ENCODE data around the gene DNAH5. TPM values are rescaled to one million over a fixed set of nuclear protein-coding genes. Genes with fewer than 3 reads are reported as not detected.
"Not testable (repeated sequence)": the region's sequence is repeated elsewhere in the genome, so short reads cannot be mapped to it uniquely, and the experiment has no call there.

Gene DNAH5
- total RNA-seq, 1 donor, result 0.36 TPM

DNA sequence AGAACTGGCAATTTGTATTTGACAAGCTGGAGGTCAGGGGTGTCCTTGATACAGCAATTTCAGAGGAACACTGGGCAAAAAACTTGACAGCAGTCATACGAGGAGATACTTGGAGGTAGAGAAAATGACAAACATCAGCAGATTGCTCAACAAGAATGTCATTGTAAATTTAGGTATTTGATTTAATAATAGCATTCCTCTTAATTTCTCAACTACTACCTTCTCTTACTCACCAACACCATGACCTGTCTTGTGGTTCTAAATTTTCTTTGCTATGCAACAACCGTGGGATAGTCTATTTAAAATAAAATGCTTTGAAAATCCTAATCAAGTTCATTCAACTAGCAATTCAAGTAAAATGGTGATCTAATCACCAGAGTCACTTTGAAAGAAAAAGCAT, 128.4 kb downstream of the DNAH5 start:
- H3K36me3 ChIP-seq (ENCODE audit: insufficient read depth, low read length), result no peaks in the 10 kb centered on the region
- no peaks in the 10 kb centered on the region for H4K20me1 ChIP-seq (ENCODE audit: insufficient read depth, low read length)
- no peak overlapping the region for H3K4me2 ChIP-seq (ENCODE audit: insufficient read depth, low read length)
- H3K4me1 ChIP-seq (ENCODE audit: insufficient read depth, low read length), result no peaks in the 10 kb centered on the region
- no peaks in the 10 kb centered on the region for H3K9me3 ChIP-seq (ENCODE audit: low read depth, low read length)
- H3K27me3 ChIP-seq (ENCODE audit: insufficient read depth, low read length), result no peaks in the 10 kb centered on the region
- no peak overlapping the region for H3K4me3 ChIP-seq (ENCODE audit: insufficient read depth, low read length)
- H3K27ac ChIP-seq (ENCODE audit: low read depth, low read length), result no peak overlapping the region
- no peak for DNase-seq (ENCODE audit: insufficient read length, low spot score, missing footprints)
- TF ChIP-seq, protein P1, sequence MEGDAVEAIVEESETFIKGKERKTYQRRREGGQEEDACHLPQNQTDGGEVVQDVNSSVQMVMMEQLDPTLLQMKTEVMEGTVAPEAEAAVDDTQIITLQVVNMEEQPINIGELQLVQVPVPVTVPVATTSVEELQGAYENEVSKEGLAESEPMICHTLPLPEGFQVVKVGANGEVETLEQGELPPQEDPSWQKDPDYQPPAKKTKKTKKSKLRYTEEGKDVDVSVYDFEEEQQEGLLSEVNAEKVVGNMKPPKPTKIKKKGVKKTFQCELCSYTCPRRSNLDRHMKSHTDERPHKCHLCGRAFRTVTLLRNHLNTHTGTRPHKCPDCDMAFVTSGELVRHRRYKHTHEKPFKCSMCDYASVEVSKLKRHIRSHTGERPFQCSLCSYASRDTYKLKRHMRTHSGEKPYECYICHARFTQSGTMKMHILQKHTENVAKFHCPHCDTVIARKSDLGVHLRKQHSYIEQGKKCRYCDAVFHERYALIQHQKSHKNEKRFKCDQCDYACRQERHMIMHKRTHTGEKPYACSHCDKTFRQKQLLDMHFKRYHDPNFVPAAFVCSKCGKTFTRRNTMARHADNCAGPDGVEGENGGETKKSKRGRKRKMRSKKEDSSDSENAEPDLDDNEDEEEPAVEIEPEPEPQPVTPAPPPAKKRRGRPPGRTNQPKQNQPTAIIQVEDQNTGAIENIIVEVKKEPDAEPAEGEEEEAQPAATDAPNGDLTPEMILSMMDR (IDR thresholded peaks at IDR 0.05; ENCODE audit: extremely low read depth, low read depth, low read length), result no peak
- no peak overlapping the region for H2AFZ ChIP-seq (ENCODE audit: low read length)
- no peaks in the 10 kb centered on the region for H3K79me2 ChIP-seq (ENCODE audit: insufficient read depth, low read length)

DNA sequence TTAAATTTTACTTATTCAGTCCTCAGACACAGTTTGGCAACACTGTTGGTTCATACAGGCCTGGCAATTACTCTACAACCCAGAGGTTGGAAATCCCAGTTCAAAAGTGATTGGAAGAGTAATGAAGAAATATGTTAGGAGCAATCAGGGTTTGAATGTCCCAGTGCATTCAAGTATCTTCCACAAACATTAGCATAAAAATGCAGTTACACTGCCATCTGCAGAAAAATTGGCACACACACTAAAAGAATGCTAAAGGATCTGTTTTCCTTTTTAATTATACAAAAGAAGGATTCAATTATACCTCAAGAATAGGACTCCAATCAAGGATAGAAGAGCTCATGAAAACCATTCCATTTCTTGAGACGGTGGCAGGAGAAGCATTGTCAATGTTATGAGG, 130.2 kb downstream of the DNAH5 start:
- Histone ChIP-seq H2AFZ (ENCODE audit: low read length) (no peak overlapping the region), H3K27ac (ENCODE audit: low read depth, low read length) (no peak overlapping the region), H3K4me1 (ENCODE audit: insufficient read depth, low read length) (no peaks in the 10 kb centered on the region), H3K27me3 (ENCODE audit: insufficient read depth, low read length) (no peaks in the 10 kb centered on the region), H3K4me2 (ENCODE audit: insufficient read depth, low read length) (no peak overlapping the region), H3K36me3 (ENCODE audit: insufficient read depth, low read length) (no peaks in the 10 kb centered on the region), H4K20me1 (ENCODE audit: insufficient read depth, low read length) (no peaks in the 10 kb centered on the region), H3K4me3 (ENCODE audit: insufficient read depth, low read length) (no peak overlapping the region), H3K9me3 (ENCODE audit: low read depth, low read length) (no peaks in the 10 kb centered on the region), H3K79me2 (ENCODE audit: insufficient read depth, low read length) (no peaks in the 10 kb centered on the region)
- DNase-seq (ENCODE audit: insufficient read length, low spot score, missing footprints), result no peak
- TF ChIP-seq, protein P1 (IDR thresholded peaks at IDR 0.05; ENCODE audit: extremely low read depth, low read depth, low read length), result no peak

DNA sequence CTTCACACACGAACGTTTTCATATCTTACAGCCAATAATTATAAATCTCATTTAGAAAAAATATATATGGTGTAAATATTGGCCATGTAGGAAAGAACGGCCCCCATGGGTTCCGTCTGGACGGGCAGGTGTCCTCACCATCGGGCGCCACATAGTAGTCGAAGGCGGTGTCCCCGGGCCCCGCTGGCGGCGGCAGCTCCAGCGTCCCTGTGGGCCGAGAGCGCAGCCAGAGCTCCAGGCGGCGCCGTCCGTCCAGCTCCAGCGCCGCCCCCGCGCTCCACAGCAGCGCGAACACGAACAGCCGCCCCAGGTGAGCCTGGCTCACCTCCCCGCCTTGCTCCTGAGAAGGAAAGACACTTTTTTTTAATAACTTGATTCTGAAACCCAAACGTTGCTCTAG, 134.6 kb downstream of the DNAH5 start:
- Histone ChIP-seq H2AFZ (ENCODE audit: low read length) (no peak overlapping the region), H3K4me2 (ENCODE audit: insufficient read depth, low read length) (no peak overlapping the region), H3K36me3 (ENCODE audit: insufficient read depth, low read length) (no peaks in the 10 kb centered on the region), H3K4me1 (ENCODE audit: insufficient read depth, low read length) (no peaks in the 10 kb centered on the region), H3K9me3 (ENCODE audit: low read depth, low read length) (no peaks in the 10 kb centered on the region), H3K4me3 (ENCODE audit: insufficient read depth, low read length) (no peak overlapping the region), H3K27me3 (ENCODE audit: insufficient read depth, low read length) (no peaks in the 10 kb centered on the region), H3K27ac (ENCODE audit: low read depth, low read length) (no peak overlapping the region), H4K20me1 (ENCODE audit: insufficient read depth, low read length) (no peaks in the 10 kb centered on the region), H3K79me2 (ENCODE audit: insufficient read depth, low read length) (no peaks in the 10 kb centered on the region)
- peak; percentile 38 for DNase-seq (ENCODE audit: insufficient read length, low spot score, missing footprints)
- TF ChIP-seq, protein P1 (IDR thresholded peaks at IDR 0.05; ENCODE audit: extremely low read depth, low read depth, low read length), result no peak

DNA sequence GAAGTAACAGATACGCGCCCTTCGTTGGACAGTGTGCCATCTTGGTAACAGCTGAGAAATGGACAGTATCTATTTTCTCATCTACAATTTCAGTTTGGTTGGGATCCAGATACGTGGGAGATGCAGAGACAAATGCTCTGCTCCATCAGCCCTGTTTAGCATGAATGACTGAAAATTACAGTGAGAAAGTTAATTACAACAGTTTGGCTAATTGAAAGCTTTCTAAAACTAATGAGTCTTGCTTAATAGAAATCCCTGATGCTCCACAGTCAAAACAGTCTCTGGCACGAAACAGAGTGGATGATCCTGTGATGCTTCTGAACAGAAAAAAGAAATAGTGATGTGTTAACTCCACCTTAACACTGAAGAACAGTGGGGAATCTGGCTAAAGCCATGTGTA, 140.2 kb downstream of the DNAH5 start:
- Histone ChIP-seq H3K4me2 (ENCODE audit: insufficient read depth, low read length) (no peak overlapping the region), H3K4me1 (ENCODE audit: insufficient read depth, low read length) (no peaks in the 10 kb centered on the region), H3K79me2 (ENCODE audit: insufficient read depth, low read length) (no peaks in the 10 kb centered on the region), H3K27me3 (ENCODE audit: insufficient read depth, low read length) (no peaks in the 10 kb centered on the region), H2AFZ (ENCODE audit: low read length) (no peak overlapping the region), H3K36me3 (ENCODE audit: insufficient read depth, low read length) (no peaks in the 10 kb centered on the region), H3K9me3 (ENCODE audit: low read depth, low read length) (no peaks in the 10 kb centered on the region), H3K4me3 (ENCODE audit: insufficient read depth, low read length) (no peak overlapping the region), H4K20me1 (ENCODE audit: insufficient read depth, low read length) (no peaks in the 10 kb centered on the region), H3K27ac (ENCODE audit: low read depth, low read length) (no peak overlapping the region)
- no peak for DNase-seq (ENCODE audit: insufficient read length, low spot score, missing footprints)
- TF ChIP-seq, protein P1 (IDR thresholded peaks at IDR 0.05; ENCODE audit: extremely low read depth, low read depth, low read length), result no peak

DNA sequence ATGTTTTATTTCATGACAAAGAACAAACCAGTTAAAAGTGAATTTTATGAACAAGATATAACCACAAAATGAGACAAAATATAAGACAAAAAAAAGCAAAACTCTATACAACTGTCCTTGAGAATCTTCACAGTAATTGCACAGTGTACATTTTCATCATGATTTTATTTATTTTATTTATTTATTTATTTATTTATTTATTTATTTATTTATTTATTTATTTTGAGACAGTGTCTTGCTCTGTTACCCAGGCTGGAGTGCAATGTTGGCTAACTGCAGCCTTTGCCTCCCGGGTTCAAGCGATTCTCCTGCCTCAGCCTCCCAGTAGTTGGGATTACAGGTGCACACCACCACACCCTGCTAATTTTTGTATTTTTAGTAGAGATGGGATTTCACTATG, 145.9 kb downstream of the DNAH5 start:
- DNase-seq (ENCODE audit: insufficient read length, low spot score, missing footprints); H3K36me3 ChIP-seq (ENCODE audit: insufficient read depth, low read length); H3K4me3 ChIP-seq (ENCODE audit: insufficient read depth, low read length); H3K27ac ChIP-seq (ENCODE audit: low read depth, low read length); H4K20me1 ChIP-seq (ENCODE audit: insufficient read depth, low read length); H2AFZ ChIP-seq (ENCODE audit: low read length); H3K27me3 ChIP-seq (ENCODE audit: insufficient read depth, low read length); H3K4me2 ChIP-seq (ENCODE audit: insufficient read depth, low read length); H3K4me1 ChIP-seq (ENCODE audit: insufficient read depth, low read length); H3K79me2 ChIP-seq (ENCODE audit: insufficient read depth, low read length); H3K9me3 ChIP-seq (ENCODE audit: low read depth, low read length): not testable (repeated sequence)

Data from osteoblast (primary cell).